CMK (cell line): ENCODE data around the gene FOXD4L6.
"Not testable (repeated sequence)": the region's sequence is repeated elsewhere in the genome, so short reads cannot be mapped to it uniquely, and the experiment has no call there.

Experiments
- DNase-seq: peaks from one replicate; pipeline ENCODE4 v3.0.0-alpha.2; 2010; ENCODE audit warnings: low read depth

The FOXD4L6 gene

GRCh38 chr9:41128581-41128980, at the start of gene FOXD4L6:
Gene FOXD4L6 (minus strand): TSS chr9:41128681. CDS start chr9:41128383, 298 bp downstream.
- DNase-seq = not testable (repeated sequence)

DNA sequence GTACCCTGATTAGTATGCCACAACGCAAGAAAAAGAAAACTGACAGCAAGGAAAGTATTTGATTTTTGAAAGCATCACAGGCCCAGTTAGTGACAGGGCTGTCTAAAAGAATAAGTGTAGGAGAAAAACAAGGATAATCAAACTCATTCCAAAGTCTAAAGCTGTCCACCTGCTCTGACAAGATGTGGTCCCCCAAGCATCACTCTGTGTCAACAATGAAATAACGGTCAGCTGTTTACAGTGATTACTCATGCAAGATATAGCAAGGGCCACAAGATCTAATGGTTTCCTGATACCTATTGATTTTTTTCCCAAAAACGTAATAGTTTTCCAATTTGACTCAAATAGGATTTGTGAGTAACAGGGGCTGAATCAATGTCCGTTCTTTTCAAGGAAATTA, 46.5 kb upstream of the FOXD4L6 start:
- not testable (repeated sequence) for DNase-seq

DNA sequence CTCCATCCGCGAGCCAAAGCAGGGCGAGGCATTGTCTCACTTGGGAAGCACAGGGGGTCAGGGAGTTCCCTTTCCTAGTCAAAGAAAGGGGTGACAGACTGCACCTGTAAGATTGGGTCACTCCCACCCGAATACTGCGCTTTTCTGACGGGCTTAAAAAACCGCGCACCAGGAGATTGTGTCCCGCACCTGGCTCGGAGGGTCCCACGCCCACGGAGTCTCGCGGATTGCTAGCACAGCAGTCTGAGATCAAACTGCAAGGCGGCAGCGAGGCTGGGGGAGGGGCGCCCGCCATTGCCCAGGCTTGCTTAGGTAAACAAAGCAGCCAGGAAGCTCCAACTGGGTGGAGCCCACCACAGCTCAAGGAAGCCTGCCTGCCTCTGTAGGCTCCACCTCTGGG, 21.6 kb upstream of the FOXD4L6 start:
- DNase-seq = not testable (repeated sequence)

- not testable (repeated sequence) for DNase-seq
Observed at GRCh38 chr9:41141878-41142277, 13.4 kb upstream of the FOXD4L6 start.

DNA sequence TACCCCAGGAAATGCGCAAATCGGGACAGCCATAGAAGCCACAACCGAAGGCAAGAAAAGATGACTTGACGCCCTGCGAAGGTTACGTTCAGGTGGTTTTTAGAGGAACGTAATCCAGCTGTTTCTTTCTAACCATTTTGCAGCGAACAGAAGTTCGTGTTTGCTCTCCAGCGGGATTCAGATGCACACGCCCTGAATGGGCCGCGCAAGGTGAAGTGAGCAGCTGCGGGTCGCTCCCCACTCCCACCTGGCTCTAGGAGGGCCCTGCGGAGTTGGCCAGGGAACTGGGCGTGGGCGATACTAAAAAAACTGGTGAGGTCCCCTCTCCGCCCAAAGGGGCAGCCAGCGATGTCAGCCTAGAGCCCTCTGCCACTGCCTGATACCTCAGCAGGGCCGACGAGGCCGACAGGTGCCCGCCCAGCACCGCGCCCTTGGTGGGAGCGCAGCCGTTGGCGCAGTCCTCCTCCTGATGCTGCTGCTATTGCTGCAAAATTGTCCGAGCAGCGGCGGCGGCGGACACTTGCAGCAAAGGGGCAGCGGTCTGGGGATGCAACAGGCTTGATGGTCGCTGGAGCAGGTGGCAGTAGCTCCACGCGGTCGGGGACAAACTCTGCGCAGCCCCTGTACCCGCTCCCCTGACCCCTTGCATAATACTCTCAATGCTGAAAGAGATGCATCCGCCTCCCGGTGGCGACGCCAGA, 1.6 kb downstream of the FOXD4L6 start:
- not testable (repeated sequence) for DNase-seq

DNA sequence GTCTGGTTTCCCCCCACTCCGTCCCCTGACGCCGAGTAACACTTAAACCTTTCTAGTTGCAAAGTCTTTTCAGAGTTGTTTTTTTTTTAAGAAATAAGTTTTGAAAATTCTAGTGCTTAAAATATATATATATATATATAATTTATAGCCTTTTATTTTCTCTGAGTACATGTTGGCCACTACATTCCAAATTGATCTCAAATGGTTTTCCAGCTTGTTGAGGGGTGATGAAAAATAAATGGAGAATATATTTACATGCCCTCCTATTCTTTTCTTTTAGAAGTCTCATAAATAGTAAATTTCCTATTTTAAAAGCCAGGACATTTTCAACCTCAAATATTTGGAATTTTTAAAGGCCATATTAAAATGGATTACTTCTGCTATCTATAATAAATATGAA, 2.5 kb downstream of the FOXD4L6 start:
- DNase-seq = not testable (repeated sequence)

- DNase-seq = not testable (repeated sequence)
Observed at GRCh38 chr9:41125109-41125658, 3.3 kb downstream of the FOXD4L6 start.

- not testable (repeated sequence) for DNase-seq
Observed at GRCh38 chr9:41124250-41125108, 4.0 kb downstream of the FOXD4L6 start.

DNA sequence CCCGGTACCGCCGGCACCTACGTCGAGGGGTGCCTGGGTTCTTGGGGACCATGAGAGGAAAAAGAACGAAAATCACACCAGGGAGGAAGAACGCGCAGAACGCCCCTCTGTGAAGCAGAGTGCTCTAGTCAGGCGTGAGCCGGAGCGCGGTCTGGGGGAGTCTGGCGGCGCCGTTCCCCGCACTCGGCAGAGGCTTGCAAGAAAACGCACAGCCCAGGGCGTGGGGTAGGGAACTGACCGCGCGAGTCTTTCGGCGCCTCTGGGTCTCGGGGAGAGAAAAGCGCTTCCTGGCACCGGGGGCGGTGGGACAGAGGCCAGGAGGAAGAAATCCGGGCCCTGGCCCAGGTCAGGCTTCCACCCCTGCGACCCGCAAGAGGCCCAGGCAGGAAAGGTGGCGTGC, 4.7 kb downstream of the FOXD4L6 start:
- not testable (repeated sequence) for DNase-seq

DNA sequence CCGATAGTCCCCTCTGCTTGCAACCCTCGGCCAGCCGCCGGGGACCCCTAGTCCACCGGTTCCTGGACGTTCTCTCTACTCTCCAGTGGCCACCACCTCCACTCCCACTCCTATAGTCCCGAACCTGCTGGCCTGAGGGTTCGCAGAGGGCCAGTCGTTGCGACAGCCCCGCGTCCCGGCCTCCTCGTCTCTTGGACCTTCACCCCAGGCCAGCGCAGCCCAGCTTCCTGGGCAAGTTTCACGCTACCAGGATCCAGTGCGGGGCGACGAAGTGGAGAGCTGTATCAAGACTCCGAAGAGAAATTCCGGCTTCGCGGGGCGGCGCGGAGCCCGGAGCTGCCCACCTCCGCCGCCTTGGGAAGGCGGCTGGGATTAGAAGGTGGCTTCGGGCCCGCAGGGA, 5.1 kb downstream of the FOXD4L6 start:
- DNase-seq = not testable (repeated sequence)

GRCh38 chr9:41120696-41121095, 7.8 kb downstream of the FOXD4L6 start:
- DNase-seq = not testable (repeated sequence)

- DNase-seq = not testable (repeated sequence)
Observed at GRCh38 chr9:41119719-41120118, 8.8 kb downstream of the FOXD4L6 start.

GRCh38 chr9:41119311-41119710, 9.2 kb downstream of the FOXD4L6 start:
- DNase-seq = not testable (repeated sequence)

DNA sequence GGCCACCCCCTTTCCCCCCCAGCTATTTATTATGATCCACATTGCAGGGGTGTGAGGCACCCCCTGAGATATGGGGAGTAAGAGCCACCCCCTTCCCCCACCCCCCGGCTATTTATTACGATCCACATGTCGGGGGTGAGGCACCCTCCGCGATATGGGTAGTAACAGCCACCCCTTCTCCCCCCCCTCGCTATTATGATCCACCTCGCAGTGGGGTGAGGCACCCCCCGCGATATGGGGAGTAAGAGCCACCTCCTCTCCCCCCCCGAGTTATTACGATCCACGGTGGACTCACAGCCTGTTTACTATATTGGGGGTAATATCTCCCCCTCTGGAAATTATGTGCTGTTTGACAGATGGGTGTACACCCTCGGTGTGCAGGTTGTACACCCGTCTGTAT, 15.1 kb downstream of the FOXD4L6 start:
- not testable (repeated sequence) for DNase-seq

- not testable (repeated sequence) for DNase-seq
Observed at GRCh38 chr9:41111414-41111813, 17.1 kb downstream of the FOXD4L6 start.

DNA sequence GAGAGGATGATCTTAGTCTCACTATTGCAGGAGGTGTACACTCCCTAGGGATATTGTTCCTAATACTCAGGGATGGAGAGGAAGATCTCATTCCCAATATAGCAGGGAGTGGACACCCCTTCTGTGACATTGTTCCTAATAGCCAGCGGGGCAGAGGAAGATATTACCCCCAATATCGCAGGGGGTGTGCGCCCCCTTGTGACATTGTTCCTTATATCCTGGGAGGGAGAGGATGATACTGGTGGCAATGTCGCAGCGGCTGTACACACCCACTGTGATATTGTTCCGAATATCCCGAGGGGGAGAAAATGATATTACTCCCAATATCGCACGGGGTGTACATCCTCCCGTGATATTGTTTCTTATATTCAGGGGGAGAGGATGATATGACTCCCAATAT, 17.6 kb downstream of the FOXD4L6 start:
- not testable (repeated sequence) for DNase-seq

- not testable (repeated sequence) for DNase-seq
Observed at GRCh38 chr9:41109253-41109652, 19.2 kb downstream of the FOXD4L6 start.

DNA sequence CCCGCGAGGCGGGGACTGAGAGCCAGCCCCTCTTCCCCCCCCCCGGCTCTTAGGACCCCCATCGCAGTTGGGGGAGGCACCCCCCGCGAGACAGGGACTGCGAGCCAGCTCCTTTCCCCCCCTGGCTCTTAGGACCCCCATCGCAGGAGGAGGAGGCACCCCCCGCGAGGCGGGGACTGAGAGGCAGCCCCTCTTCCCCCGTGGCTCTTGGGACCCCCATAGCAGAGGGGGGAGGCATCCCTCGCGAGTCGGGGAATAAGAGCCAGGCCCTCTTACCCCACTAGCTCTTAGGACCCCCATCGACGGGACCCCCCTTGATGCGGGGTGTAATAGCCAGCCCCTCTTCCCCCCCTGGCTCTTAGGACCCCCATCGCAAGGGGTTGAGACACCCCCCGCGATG, 19.7 kb downstream of the FOXD4L6 start:
- not testable (repeated sequence) for DNase-seq

DNA sequence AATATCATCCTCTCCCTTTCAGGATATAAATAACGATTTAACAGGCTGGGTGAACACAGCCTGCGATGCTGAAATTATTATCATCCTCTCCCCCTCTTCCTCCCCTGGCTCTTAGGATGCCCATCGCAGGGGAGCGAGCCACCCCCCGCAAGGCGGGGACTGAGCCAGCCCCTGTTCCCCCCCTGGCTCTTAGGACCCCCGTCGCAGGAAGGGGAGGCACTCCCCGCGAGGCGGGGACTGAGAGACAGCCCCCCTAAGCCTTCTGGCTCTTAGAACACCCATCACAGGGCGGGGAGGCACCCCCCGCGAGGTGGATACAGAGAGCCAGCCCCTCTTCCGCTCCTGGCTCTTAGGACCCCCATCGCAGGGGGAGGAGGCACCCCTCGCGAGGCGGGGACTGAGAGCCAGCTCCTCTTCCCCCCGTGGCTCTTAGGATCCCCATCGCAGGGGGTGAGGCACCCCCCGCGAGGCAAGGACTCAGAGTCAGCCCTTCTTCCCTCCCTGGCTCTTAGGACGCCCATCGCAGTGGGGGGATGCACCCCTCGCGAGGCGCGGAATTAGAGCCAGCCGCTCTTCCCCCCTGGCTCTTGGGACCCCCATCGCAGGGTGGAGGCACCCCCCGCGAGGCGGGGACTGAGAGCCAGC, 21.9 kb downstream of the FOXD4L6 start:
- not testable (repeated sequence) for DNase-seq

DNA sequence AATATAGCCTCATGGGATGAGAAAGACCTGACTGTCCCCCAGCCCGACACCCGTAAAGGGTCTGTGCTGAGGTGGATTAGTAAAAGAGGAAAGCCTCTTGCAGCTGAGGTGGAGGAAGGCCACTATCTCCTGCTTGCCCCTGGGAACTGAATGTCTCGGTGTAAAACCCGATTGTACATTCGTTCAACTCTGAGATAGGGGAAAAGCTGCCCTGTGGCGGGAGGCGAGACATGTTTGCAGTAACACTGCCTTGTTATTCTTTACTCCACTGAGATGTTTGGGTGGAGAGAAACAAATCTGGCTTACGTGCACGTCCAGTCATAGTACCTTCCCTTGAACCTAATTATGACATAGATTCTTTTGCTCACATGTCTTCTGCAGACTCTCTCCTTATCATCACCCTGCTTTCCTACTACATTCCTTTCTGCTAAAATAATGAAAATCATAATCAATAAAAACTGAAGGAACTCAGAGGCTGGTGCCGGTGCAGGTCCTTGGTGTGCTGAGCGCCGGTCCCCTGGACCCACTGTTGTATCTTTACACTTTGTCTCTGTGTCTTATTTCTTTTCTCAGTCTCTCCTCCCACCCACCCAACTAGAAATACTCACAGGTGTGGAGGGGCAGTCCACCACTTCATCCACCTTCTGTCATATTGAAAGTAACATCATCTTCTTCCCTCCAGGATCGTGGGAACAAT, 22.8 kb downstream of the FOXD4L6 start:
- DNase-seq = not testable (repeated sequence)

DNA sequence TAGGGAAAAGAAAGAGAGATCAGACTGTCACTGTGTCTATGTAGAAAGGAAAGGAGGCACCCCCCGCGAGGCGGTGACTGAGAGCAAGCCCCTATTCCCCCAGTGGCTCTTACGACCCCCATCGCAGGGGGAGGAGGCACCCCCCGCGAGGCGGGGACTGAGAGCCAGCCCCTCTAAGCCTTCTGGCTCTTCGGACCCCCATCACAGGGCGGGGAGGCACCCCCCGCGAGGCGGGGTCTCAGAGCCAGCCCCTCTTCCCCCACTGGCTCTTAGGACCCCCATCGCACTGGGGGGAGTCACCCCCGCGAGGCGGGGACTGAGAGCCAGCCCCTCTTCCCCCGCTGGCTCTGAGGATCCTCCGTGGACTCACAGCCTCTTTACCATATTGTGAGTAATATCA, 23.9 kb downstream of the FOXD4L6 start:
- not testable (repeated sequence) for DNase-seq

GRCh38 chr9:41100508-41100907, 28.0 kb downstream of the FOXD4L6 start:
- not testable (repeated sequence) for DNase-seq
